Stimulated activated CD4-positive, alpha-beta T cell treated with anti-CD3 and anti-CD28 coated beads, Interleukin-4, amount 100 ng/mL, for 4 hours (primary cell): ENCODE data around the gene SMARCA2.

ENCODE experiments used
- DNase-seq, 2 experiments: peaks; one replicate each; pipeline ENCODE4 v3.0.0-alpha.2; 2020

The SMARCA2 gene

DNA sequence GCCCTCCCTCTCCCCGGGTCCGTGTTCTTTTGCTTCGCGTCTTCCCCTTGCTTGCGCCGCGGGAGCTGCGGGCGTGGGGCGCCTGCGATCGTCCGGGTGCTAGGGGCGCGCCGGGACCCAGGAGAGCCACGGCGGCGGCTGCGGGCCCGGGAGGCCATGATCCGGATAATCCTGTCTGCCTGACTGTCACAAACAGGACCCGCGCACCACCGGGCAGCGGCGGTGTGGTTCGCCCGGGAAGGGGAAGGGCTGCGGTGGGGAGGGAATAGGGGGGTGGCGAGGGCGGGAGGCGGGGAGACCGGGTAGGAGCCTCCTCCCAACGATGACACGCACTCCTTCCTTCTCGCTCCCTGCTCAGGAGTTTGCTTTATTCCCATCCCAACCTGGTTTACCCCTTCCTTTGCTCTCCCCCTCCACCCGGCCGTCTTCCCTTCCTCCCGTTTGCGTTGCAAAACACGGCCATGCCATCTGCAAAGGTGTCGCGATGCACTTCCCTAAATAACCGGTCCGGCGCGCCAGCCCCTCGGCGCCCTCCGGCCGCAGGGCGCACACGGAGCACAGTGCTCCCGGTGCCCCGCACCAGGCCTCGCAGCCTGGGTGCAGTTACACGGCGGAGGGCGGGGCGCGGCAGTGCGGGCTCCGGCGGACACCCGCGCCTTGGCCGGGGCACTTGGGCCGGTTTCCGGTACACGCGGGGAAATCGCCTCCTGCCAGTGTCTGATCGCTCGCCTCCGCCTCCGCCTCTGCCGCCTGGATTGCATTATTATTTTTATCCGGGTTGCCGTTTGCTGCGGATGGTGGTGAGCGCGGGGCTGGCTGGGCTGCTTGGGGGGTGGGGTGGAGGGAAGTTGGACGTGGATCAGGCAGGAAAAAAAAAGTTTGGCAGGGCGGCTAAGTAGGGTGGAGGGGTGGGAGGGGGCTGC lies 1.5 kb downstream of the SMARCA2 start:
- peak; percentile 49 to 59 for DNase-seq

DNA sequence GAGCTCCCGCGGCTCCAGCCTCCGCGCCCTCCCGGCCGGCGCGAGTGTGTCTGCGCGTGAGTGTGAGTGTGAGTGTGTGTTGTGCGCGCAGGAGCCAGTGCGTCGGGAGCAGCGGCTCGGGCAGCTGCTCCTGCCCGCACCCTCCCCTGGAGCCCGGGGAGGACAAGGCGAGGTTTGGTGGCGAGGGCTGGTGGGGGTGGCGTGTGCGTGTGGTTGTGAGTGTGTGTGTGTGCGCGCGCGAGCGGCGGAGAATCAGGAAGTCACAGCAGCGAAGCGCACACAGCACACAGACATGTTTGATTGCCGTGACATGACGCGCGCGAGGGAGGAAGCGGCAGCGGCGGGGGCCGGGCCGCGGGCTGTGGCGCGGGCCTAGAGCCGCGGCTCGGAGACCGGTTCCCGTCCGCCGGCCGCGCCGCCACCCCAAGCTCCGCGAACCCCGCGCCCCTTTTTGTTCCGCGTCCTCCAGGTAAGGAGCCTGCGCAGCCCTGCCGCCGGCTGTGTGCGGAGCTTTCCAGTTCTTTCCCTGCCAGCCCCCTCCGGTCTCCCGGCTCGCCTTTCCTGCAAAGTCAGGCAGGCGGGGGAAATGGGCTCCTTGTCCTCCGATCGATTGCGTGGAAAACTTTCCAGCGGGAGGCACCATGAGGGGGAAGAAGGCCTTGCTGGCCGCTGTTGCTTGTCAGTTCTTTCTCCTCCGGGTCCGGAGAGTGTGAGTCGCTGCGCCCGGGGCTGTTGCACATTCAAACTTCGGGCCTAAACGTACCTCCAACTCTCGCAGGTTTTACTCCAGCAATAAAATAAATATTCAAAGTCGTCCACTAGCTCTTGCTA lies 2.4 kb downstream of the SMARCA2 start:
- peak; percentile 66 to 77 for DNase-seq

- no peak for DNase-seq
Observed at GRCh38 chr9:2018162-2018643, 3.1 kb downstream of the SMARCA2 start.

DNA sequence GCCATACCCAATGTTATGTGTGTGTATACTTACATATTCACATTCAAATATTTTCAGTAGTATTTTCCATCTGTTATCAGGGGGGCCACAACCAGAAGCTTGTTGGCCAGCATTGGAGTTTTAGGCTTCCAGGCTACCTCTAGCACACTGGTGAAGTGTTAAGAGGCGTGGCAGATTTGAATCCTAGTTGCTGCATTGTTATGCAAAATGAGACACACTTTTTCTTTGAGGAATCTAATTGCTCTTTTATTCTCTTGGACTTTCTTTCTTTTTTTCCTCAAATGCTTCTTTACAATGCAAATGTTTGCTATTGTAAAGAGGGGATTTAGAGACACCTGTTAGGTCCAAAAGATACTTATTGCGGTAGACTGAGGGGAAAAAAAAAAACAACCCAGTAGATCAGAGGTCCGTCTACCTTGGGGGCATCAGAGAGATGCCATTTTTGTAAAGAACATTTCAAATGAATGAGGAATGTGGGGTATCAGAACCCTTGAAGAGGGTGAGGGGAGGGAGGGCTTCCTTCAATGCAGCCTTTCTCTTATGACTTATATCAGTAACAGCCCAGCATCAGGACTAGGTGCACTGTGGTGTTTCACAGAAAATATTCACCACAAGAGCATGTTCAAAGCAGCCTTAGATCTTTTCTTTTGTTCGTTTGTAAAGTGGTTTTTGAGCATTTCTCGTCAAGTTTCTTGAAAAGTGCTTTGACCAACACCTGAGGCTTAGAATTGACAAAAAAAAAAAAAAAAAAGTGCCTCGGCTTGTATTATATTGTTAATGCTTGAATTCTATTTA lies 3.8 kb downstream of the SMARCA2 start:
- DNase-seq = no peak

DNA sequence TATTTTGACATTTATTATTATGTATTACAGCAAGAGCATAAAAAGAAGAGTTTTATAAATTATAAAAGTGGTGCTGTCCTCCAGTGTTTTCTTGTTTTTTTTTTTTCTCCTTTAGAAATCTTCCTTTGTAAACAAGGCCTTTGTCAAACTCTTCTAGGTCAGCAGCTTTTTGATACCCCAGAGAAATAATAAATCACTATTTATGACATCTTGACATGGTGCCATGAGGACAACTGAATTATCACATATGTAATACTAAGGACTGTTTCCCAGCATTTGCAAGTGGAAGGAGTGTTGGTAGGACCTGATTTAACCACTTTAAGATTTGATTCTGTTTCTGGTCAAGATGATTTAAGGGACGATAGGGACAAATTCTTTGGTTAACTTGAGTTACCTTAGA lies 4.6 kb downstream of the SMARCA2 start:
- DNase-seq = no peak

DNA sequence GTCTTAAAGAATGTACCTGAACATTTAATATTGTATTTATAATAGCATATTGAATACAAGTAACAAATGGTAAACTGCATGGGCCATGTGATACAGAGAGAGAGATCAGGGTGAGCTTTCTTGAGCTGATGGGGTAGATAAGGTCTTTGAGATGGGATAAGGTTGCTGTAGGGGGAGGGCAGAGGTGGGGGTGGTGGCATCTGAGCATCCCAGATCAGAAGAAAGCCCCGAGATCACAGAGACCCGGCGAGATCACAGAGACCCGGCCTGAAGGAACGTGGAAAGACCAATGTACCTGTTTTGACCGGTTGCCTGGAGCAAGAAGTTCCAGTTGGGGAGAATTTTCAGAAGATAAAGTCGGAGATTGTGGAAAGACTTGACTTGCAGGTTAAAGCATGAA lies 6.6 kb downstream of the SMARCA2 start:
- no peak for DNase-seq

- DNase-seq = no peak
Observed at GRCh38 chr9:2022560-2022959, 7.4 kb downstream of the SMARCA2 start.

DNA sequence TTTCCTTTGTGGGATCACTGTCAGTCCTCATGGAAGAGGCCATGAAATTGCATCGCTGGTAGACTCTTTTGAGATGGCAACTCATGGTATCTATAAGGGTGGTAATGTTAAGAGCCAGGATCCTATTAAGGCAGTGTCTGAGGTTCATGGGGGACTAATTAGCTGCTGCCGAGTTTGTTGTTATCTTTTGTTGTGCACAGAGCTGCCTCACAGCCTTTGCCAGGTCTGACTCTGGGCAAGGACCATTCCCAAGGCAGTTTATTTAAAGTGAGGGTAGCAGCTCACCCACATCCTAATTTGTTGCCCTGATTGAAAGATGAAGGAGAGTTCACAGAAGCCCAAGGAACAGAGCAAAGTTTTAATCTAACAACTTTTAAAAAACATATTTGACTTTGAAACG lies 7.9 kb downstream of the SMARCA2 start:
- no peak for DNase-seq

DNA sequence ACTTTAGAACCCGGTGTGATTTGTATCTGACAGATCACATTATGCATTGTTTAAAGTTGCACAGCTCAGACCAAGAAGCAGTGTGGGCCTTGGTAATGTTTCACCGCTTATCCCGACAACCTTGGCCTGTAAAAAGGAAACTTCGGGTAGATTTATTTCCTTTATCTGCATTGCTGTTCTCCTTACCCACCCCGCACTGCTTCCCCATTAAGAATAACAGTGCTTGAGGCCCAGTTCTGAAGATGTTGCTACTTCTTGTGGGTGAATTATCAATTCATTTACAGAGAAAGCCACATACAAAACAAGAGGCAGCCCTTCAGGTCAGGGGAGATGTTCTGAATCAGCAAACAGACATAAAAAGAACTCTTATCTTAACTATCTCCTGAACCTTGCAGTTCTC lies 8.4 kb downstream of the SMARCA2 start:
- DNase-seq = no peak

DNA sequence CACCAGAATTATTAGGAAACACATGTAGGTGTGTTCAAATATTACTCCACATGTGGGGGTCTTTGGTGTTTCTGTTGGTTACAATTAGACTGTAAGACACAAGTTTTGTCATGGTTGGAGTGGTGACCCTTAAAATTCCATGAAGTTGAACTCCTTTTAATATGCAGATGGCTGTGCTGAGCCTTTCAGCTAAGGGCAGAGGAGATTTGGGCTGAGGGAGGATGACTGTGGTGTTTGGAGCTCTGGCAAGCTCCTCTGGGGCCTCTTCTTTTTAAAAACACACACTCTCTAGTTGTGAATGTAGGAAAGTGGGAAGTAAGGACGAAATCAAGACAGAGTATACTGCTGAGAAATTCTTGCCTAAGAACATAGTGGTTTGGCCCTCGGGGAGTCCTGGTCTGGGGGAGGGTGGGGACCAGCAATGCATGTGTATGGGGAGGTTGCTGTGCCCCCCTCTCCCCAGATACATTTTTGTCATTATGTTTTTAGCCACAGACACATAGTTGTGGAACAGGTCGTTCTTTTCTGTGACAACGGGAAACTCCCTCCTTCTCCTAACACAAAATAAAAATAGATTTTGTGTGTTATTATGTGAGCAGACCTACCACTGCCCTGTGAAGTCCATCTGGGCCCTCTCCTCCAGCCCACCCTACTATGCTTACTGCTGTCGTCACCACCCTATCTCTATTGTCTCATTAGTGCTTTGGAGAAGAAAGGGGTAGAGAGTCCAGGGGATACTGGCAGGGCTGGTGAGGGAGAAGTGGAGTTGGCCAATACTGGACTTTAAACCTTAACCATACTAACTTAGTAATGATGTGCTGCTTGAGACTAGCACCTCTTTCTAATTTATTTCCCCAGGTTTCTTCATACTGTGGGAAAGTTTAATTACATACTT lies 10.0 kb downstream of the SMARCA2 start:
- DNase-seq = no peak

- DNase-seq = no peak
Observed at GRCh38 chr9:2026220-2026997, 11.3 kb downstream of the SMARCA2 start.

DNA sequence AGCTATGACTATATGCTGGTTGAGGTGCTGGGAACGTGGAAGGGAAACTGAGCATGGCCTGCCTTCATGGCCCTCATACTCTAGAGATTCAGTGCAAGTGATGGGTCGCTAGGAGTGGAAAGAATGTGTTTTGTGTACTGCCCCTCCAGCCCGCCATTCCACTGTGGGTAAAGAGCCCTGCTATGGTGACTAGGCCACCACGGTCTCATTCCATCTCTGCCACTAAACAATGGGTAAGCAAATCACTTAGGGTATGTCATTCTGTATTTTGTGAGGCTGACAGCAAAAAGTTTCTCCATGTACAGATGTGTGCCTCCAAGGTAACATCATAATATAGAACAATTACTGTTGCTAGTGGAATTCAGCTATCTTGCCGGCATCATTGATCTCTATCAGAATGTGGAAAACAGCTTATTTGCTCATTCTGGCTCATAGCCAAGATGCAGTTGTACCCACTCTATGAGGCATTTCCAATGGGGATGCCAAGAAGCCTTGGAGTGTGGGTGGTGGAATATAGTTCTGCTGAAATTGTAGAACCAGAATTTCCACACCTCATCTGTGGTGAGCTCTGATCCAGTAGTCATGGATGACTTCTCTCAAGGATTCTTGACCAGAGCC lies 12.5 kb downstream of the SMARCA2 start:
- no peak for DNase-seq

- no peak for DNase-seq
Observed at GRCh38 chr9:2028888-2029287, 13.7 kb downstream of the SMARCA2 start.

- no peak for DNase-seq
Observed at GRCh38 chr9:2029666-2030170, 14.6 kb downstream of the SMARCA2 start.

GRCh38 chr9:2032234-2032633 lies 17.1 kb downstream of the SMARCA2 start:
- DNase-seq = no peak

- DNase-seq = no peak
Observed at GRCh38 chr9:2036844-2037243, 21.7 kb downstream of the SMARCA2 start.

DNA sequence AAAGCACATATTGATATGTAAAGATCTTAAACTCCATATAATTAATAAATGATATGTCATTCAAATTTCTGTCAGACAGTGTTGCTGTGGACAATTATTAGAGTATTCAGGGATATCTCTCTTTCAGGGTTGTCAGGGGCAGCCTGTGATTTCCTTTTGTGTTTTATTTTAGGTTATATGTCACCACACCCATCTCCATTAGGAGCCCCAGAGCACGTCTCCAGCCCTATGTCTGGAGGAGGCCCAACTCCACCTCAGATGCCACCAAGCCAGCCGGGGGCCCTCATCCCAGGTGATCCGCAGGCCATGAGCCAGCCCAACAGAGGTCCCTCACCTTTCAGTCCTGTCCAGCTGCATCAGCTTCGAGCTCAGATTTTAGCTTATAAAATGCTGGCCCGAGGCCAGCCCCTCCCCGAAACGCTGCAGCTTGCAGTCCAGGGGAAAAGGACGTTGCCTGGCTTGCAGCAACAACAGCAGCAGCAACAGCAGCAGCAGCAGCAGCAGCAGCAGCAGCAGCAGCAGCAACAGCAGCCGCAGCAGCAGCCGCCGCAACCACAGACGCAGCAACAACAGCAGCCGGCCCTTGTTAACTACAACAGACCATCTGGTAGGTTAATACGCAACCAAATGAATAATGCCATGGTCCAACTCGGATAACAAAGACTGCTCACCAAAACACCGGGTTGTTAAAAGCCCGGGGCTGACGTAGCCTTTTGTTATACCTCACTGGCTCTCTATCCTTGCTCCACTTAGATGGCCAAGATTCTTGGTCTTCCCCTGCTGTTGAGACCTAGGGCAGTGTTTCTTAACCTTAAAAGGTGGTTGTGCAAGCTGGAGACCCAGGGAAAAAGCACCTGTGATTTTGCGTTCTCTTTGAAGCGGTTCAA lies 24.4 kb downstream of the SMARCA2 start:
- no peak for DNase-seq

- no peak for DNase-seq
Observed at GRCh38 chr9:2040828-2041227, 25.7 kb downstream of the SMARCA2 start.

GRCh38 chr9:2041736-2042135 lies 26.6 kb downstream of the SMARCA2 start:
- DNase-seq = no peak
